NK-92 treated with Interleukin-12 subunit alpha and Interleukin-12 subunit beta, amount 100 ng/mL, for 24 hours (cell line): ENCODE measurements around the gene SLC26A4.
"Not testable (repeated sequence)": the region's sequence is repeated elsewhere in the genome, so short reads cannot be mapped to it uniquely, and the experiment has no call there.

Source experiments
- DNase-seq: peaks from one replicate; lab custom pipeline; 2025; lab: John Stamatoyannopoulos, UW

SLC26A4 gene

GRCh38 chr7:107660381-107661080 lies at the start of gene SLC26A4:
SLC26A4 (plus strand) TSS chr7:107660828; CDS start chr7:107661642, 814 bp downstream.
- DNase-seq: peak; percentile 22

GRCh38 chr7:107613439-107613838 lies 47.2 kb upstream of the SLC26A4 start:
- DNase-seq: no peak

GRCh38 chr7:107613948-107614347 lies 46.7 kb upstream of the SLC26A4 start:
- no peak for DNase-seq

- no peak for DNase-seq
These were observed 46.2 kb upstream of the SLC26A4 start for GRCh38 chr7:107614425-107614824.

- DNase-seq: no peak
These were observed 44.5 kb upstream of the SLC26A4 start for GRCh38 chr7:107615910-107616680.

- no peak for DNase-seq
These were observed 38.2 kb upstream of the SLC26A4 start for GRCh38 chr7:107622429-107622828.

GRCh38 chr7:107622894-107623293 lies 37.7 kb upstream of the SLC26A4 start:
- no peak for DNase-seq

GRCh38 chr7:107627002-107627401 lies 33.6 kb upstream of the SLC26A4 start:
- no peak for DNase-seq

- no peak for DNase-seq
These were observed 32.1 kb upstream of the SLC26A4 start for GRCh38 chr7:107628461-107629064.

- DNase-seq: no peak
These were observed 30.3 kb upstream of the SLC26A4 start for GRCh38 chr7:107630342-107630741.

GRCh38 chr7:107631588-107632491 lies 28.8 kb upstream of the SLC26A4 start:
- no peak for DNase-seq

GRCh38 chr7:107632492-107632865 lies 28.1 kb upstream of the SLC26A4 start:
- no peak for DNase-seq

GRCh38 chr7:107638594-107638993 lies 22.0 kb upstream of the SLC26A4 start:
- no peak for DNase-seq

- DNase-seq: not testable (repeated sequence)
These were observed 21.6 kb upstream of the SLC26A4 start for GRCh38 chr7:107639070-107639469.

- DNase-seq: no peak
These were observed 19.0 kb upstream of the SLC26A4 start for GRCh38 chr7:107641676-107642075.

- no peak for DNase-seq
These were observed 18.1 kb upstream of the SLC26A4 start for GRCh38 chr7:107642501-107642900.

- no peak for DNase-seq
These were observed 17.2 kb upstream of the SLC26A4 start for GRCh38 chr7:107643407-107643806.

GRCh38 chr7:107643938-107644308 lies 16.7 kb upstream of the SLC26A4 start:
- DNase-seq: no peak

GRCh38 chr7:107644309-107644974 lies 16.2 kb upstream of the SLC26A4 start:
- no peak for DNase-seq

GRCh38 chr7:107652642-107653041 lies 8.0 kb upstream of the SLC26A4 start:
- DNase-seq: no peak

- DNase-seq: no peak
These were observed 2.2 kb upstream of the SLC26A4 start for GRCh38 chr7:107658467-107658866.

- peak; percentile 46 for DNase-seq
These were observed 962 bp upstream of the SLC26A4 start for GRCh38 chr7:107659666-107660065.
